Measurements from ENCODE around the gene LGALS7.

LGALS7 gene

DNA sequence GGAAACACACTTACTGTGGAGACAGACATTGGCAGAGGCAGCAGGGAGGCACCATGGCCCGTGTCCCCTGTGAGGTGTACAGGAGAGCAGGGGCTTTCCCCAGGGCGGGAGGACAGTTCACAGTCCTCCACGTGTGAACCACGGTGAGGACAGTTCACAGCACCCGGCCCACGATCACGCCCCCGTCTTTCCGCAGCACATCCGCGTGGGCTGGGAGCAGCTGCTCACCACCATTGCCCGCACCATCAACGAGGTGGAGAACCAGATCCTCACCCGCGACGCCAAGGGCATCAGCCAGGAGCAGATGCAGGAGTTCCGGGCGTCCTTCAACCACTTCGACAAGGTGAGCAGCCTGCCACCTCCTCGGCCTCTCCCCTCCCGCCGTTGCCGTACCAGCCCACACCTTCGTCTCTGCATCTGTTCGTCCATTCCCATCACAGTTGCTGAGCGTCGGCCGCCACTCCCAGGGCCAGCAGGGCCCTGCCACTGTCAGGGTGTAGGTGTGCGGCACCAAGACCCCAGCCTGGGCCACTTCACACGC, 46.5 kb downstream of the LGALS7 start:
- DNase-seq (ENCODE audit: low spot score) = no peak

DNA sequence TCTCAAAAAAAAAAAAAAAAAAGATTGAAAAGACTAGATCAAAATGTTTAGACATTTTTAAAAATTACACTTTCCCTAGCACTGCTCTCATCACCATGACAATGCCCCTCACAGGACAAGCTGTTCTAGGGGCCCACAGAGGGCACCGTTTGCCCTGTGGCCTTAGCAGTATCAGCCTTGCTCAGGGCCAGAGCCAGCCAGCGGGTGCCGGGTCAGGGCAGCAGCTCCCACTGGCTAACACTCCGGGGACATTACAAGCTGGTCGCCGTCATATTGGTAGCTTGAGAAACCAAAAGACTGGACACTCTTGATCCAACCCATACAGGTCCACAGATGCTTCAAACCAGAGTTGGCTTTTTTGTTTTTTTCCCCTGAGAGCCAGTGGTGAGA, 47.0 kb downstream of the LGALS7 start:
- no peak for DNase-seq (ENCODE audit: low spot score)

DNA sequence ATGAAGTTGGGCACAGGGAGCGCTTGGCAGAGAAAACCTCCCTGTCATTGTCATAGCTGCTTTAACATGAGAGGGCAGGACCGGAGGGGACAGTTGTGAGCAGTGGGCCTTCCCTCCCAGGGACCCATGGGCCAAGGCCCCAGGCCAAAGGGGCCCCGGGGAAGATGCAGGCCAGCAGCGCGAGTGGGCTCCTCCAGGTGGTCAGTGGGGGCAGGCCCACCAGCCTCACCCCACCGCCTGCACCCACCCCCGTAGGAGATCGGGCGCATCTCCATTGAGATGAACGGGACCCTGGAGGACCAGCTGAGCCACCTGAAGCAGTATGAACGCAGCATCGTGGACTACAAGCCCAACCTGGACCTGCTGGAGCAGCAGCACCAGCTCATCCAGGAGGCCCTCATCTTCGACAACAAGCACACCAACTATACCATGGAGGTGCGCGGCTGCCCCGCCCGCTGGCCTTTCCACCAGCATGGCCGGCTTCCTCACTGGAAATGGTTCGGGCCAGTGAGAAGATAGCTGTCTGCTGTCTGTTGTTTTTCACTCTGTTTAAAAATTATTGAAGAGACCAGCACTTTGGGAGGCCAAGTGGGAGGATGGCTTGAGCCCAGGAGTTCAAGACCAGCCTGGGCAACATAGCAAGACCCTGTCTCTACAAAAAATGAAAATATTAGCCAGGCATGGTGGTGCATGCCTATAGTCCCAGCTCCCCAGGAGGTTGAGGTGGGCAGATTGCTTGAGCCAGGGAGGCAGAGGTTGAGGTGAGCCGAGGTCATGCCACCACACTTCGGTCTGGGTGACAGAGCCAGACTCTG, 47.6 kb downstream of the LGALS7 start:
- no peak for DNase-seq (ENCODE audit: low spot score)

DNA sequence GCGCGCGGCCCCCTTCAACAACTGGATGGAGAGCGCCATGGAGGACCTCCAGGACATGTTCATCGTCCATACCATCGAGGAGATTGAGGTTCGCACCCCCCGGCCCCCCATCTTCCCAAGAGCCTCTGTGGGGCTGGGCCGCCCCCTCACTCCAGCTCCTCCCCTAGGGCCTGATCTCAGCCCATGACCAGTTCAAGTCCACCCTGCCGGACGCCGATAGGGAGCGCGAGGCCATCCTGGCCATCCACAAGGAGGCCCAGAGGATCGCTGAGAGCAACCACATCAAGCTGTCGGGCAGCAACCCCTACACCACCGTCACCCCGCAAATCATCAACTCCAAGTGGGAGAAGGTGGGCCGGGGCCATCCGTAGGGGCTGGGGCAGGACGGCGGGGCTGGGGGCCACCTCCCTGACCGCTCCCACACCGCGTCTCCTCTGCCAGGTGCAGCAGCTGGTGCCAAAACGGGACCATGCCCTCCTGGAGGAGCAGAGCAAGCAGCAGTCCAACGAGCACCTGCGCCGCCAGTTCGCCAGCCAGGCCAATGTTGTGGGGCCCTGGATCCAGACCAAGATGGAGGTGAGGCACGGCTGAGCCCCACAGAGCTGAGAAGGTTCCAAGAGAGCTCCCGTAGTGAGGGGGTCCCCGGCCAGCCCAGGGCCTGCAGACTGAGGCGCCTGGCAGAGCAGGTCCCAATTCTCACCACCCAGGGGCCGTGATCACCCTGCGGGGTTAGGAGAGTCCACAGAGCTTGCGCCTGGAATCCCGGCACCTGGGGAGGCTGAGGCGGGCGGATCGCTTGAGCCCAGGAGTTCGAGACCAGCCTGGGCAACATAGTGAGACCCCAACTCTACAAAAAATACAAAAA, 49.1 kb downstream of the LGALS7 start:
- no peak for DNase-seq (ENCODE audit: low spot score)

DNA sequence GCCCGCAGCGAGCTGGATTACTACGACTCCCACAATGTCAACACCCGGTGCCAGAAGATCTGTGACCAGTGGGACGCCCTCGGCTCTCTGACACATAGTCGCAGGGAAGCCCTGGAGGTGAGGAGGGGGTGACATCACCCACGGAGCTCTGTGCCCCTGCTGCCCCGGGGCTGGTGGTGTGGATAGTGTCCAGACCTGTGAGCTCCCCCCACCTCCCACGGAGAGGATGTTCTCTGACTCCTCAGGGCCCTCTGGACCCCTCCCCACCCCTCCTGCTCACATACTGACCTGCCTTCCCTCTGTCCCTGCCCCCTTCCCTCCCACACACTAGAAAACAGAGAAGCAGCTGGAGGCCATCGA, 49.7 kb downstream of the LGALS7 start:
- DNase-seq (ENCODE audit: low spot score) = no peak

DNA sequence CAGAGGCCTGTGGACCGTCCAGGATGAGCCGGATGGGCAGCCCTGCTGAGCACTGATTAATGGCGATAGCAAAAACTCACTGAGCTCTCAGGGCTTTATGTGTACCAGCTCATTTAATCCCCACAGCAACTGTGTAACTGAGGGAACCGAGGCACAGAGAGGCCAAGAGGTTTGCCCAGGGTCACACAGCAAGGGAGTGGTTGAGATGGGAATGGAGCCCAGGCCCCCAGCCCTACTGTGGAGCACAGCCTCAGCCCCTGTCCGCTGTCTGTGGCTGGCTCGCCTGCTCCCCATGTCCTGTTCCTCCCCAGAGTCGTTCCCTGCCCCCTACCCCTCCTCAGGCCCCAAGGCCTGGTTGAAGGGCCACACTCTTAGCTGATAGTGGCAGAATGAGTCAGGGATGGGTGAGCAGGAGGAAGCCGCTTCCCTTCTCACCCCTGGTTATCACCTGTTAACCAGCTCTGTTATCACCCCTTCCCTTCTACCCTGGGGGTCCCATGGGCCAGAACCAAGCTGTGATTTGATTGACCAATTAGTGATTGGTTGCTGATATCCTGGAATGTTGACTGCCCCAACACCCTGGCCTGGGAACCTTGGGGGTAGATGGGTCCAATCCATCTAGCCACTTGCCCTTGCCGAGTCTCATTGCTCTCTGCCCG, 50.2 kb downstream of the LGALS7 start:
- no peak for DNase-seq (ENCODE audit: low spot score)

DNA sequence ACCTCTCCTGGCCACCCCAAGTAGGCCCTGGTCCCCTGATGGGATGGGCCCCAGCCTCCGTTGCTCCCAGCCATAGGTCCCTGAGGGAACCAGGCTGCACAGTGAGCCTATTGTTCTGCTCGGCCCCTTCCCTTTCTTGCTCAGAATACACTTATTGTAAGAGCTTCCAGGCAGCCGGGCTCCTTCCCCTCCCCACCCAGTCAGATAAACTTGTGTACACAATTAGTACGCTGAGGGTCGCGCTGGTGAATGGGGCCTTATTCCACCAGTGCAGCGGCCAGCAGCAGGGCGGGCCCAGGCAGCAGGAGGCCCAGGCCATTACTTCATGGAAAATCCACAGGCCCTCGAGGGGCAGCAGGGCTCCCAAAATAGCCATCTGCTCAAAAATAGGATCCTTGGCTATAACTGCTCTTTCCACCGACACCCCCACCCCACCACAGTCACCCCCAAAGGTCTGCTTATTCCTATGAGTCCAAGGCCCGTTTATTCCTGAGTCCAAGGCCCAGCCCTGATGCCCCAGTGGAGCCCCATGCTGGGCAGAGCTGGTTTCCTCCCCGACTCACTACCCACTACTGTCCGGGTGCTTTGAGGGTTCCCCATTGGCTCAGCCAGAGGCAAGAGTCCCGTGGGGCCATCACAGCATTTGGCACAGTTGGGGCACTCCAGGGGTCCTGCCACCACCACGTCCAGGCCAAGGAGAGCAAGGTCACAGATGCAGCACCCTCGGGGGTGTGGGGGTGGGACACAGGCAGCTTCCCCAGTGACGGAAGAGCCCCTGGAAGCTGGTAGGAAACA, 51.1 kb downstream of the LGALS7 start:
- DNase-seq (ENCODE audit: low spot score) = no peak

DNA sequence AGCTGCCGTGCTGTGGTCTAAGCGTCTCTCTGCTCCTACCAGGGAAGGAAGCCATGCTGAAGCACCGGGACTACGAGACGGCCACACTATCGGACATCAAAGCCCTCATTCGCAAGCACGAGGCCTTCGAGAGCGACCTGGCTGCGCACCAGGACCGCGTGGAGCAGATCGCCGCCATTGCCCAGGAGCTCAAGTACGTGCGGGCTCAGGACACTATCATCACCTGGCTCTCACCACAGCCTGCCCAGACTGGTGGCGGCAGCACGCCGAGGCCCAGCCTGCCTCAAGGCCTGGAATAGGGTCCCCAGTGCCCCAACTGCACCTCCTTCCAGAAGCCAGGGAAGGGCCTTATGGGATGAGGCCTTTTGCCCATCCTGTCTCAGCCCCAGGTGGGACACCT, 51.8 kb downstream of the LGALS7 start:
- no peak for DNase-seq (ENCODE audit: low spot score)
